Esophagus muscularis mucosa (tissue), 4 donors: ENCODE measurements around the gene IQSEC3.

Source experiments
- CTCF ChIP-seq, 3 experiments: fragments of 200-600 bp in 2 of 3; fragments of 450-650 bp in 1 of 3; sonication (generic) in 2 of 3; IDR thresholded peaks; one replicate each; pipeline ENCODE4 v1.5.1; 2017 to 2019; ENCODE audit warnings: antibody characterized with exemption in 3 of 3, mild to moderate bottlenecking in 2 of 3, moderate library complexity in 1 of 3
- EP300 ChIP-seq: sonication (generic); formaldehyde crosslinking; IDR thresholded peaks from one replicate; pipeline ENCODE4 v1.6.1; 2017; ENCODE audit warnings: antibody characterized with exemption
- POLR2A ChIP-seq: fragments of 450-650 bp; IDR thresholded peaks from one replicate; pipeline ENCODE4 v1.6.1; 2017; ENCODE audit warnings: antibody characterized with exemption, moderate library complexity, mild to moderate bottlenecking, low read depth
- POLR2AphosphoS5 ChIP-seq, 2 donors: sonication (generic); formaldehyde crosslinking; IDR thresholded peaks; one replicate each; pipeline ENCODE4 v1.6.1; 2017; ENCODE audit warnings: antibody characterized with exemption in 2 of 2

GRCh38 chr12:91213-91612 lies 24.6 kb downstream of the IQSEC3 start:
- TF ChIP-seq POLR2A (no peak), CTCF (IDR thresholded peaks at IDR 0.05) (no peak), POLR2AphosphoS5 (IDR thresholded peaks at IDR 0.05) (no peak), EP300 (no peak)
